ENCODE results near the gene SPNS2. TPM values are rescaled to one million over a fixed set of nuclear protein-coding genes. Genes with fewer than 3 reads are reported as not detected.
A peak's percentile ranks its signal among the peaks of the same experiment; 100 is the strongest.

The SPNS2 gene
- polyA plus RNA-seq, 3 donors: 0.23 to 0.33 TPM; not detected in 1

DNA sequence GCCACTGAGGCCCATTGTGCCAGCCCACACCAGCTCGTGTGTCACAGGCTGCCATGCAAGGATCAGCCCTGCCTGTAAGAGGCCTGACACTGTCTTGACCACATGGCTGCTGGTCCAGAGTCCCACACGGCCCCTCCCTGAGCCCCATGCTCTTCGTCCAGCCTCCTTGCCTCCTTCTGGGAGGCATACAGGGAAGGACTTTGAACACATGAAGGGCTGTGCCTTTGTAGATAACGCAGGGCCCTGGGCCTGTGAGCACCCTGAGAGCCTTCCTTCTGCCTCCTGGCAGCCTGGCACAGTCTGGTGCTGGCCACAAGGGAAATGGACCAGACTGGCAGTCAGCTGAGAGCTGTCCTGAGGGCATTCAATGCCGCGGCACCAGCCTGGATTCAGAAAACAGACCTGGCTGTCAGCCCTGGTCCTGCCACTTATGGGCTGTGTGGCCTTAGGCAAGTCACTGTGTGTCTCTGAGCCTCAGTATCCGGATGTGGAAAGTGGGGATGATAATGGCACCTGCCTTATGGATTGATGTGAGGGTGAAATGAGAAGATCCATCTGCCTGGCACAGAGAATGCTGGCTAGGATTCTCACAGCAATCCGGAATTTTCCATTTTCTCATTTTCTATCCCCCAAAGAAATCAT, 19.2 kb upstream of the SPNS2 start:
- no peaks in the 10 kb centered on the region for H3K9me3 ChIP-seq (replicated peaks in 1 of 2; ENCODE audit: control insufficient read depth in 1 of 2, insufficient read depth in 1 of 2, low read length in 2 of 2)
- Mint-ChIP-seq H3K9me3 (peaks cover 0 to 1% (median 0%) of the 10 kb centered on the region in 7 donors), H3K27ac (no peak overlapping the region), H3K4me1 (peaks cover 20% of the 10 kb centered on the region), H3K27me3 (ENCODE audit: low read depth in 3 of 3) (peaks cover 0 to 2% (median 0%) of the 10 kb centered on the region in 3 donors), H3K4me3 (no peak overlapping the region), H3K36me3 (peaks cover 0 to 12% of the 10 kb centered on the region in 2 donors)
- WGBS (ENCODE audit: insufficient coverage): 84% methylated on average over 7 of the region's 8 CpGs
- intact Hi-C loops (cut with micrococcal nuclease): no loop called here
- no peak overlapping the region for H2AFZ ChIP-seq (ENCODE audit: insufficient read depth, low read depth, low read length, poor library complexity, severe bottlenecking)
- no peaks in the 10 kb centered on the region for H3K27me3 ChIP-seq (ENCODE audit: control insufficient read depth in 2 of 2, insufficient read depth in 2 of 2, low read length in 2 of 2)
- no peaks in the 10 kb centered on the region for H4K20me1 ChIP-seq (ENCODE audit: insufficient read depth, low read length)
- H3K79me2 ChIP-seq (ENCODE audit: insufficient read depth, low read length): no peaks in the 10 kb centered on the region
- H3K4me1 ChIP-seq (ENCODE audit: control insufficient read depth in 1 of 2, insufficient read depth in 2 of 2, low read length in 2 of 2): peaks cover 16 to 17% of the 10 kb centered on the region in 2 donors
- H3K27ac ChIP-seq (ENCODE audit: low read depth in 1 of 2, low read length in 2 of 2): no peak overlapping the region
- no peak overlapping the region for H3K4me2 ChIP-seq (replicated peaks; ENCODE audit: extremely low read depth, low read length, poor library complexity, severe bottlenecking)
- H3K36me3 ChIP-seq (replicated peaks in 1 of 2; ENCODE audit: control insufficient read depth in 1 of 2, insufficient read depth in 2 of 2, low read length in 2 of 2): peaks cover 0 to under 1% of the 10 kb centered on the region in 2 donors
- no peak overlapping the region for H3K9ac ChIP-seq (ENCODE audit: insufficient read depth, low read length, poor library complexity, severe bottlenecking)
- DNase-seq: no peak
- H3K4me3 ChIP-seq (replicated peaks in 1 of 3; ENCODE audit: low read depth in 2 of 3, low read length in 3 of 3): no peak overlapping the region
- TF ChIP-seq, protein P1, sequence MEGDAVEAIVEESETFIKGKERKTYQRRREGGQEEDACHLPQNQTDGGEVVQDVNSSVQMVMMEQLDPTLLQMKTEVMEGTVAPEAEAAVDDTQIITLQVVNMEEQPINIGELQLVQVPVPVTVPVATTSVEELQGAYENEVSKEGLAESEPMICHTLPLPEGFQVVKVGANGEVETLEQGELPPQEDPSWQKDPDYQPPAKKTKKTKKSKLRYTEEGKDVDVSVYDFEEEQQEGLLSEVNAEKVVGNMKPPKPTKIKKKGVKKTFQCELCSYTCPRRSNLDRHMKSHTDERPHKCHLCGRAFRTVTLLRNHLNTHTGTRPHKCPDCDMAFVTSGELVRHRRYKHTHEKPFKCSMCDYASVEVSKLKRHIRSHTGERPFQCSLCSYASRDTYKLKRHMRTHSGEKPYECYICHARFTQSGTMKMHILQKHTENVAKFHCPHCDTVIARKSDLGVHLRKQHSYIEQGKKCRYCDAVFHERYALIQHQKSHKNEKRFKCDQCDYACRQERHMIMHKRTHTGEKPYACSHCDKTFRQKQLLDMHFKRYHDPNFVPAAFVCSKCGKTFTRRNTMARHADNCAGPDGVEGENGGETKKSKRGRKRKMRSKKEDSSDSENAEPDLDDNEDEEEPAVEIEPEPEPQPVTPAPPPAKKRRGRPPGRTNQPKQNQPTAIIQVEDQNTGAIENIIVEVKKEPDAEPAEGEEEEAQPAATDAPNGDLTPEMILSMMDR (IDR thresholded peaks at IDR 0.05): no peak

DNA sequence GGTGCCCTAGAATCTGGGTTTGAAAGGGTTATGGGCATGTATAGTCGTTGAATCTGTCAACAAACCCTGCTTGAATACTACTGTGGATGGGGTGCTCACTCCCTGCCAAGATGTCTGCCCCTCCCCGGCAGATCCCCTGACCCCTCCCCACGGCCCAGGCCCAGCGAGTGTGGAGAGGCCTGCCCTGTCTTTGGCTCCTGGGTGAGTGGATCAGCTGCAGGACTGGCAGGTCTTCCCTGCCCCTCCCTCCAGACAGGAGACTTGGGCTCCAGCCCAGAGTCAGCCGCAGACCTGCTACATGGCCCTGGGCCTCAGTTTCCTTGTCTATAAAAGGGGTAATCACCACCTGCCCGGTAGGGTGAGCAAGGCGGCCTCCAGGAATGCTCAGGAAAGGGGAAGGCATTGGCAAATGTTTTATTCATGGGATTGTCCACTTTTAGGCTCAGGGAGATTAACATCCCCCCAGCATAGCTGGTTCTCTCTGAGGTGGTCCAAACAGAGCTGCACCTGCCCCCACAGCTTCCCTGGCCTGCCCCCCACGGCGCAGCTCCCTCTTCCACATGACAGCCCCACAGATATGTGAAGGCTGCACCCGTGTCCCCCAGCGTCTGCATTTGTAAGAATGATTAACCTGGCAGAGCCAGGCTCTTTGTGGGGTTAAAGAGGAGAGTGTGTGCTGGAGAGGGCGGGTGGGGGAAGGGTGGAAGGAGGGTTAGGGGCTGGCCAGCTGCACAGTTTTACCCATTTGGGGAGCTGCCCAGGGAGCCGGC, 18.5 kb upstream of the SPNS2 start:
- Mint-ChIP-seq H3K9me3 (peaks cover 0 to 1% (median 0%) of the 10 kb centered on the region in 7 donors), H3K36me3 (peaks cover 0 to 11% of the 10 kb centered on the region in 2 donors), H3K27ac (no peak overlapping the region), H3K27me3 (ENCODE audit: low read depth in 3 of 3) (peaks cover 0 to under 1% (median 0%) of the 10 kb centered on the region in 3 donors), H3K4me3 (peak overlapping the region in 1 of 2 donors; percentile 78), H3K4me1 (peaks cover 25% of the 10 kb centered on the region)
- Histone ChIP-seq H4K20me1 (ENCODE audit: insufficient read depth, low read length) (no peaks in the 10 kb centered on the region), H3K4me2 (replicated peaks; ENCODE audit: extremely low read depth, low read length, poor library complexity, severe bottlenecking) (peak overlapping the region; percentile 52), H3K79me2 (ENCODE audit: insufficient read depth, low read length) (no peaks in the 10 kb centered on the region), H3K4me3 (replicated peaks in 1 of 3; ENCODE audit: low read depth in 2 of 3, low read length in 3 of 3) (peak overlapping the region in 1 of 3 experiments; percentile 51), H3K27me3 (ENCODE audit: control insufficient read depth in 2 of 2, insufficient read depth in 2 of 2, low read length in 2 of 2) (no peaks in the 10 kb centered on the region), H3K36me3 (replicated peaks in 1 of 2; ENCODE audit: control insufficient read depth in 1 of 2, insufficient read depth in 2 of 2, low read length in 2 of 2) (no peaks in the 10 kb centered on the region), H2AFZ (ENCODE audit: insufficient read depth, low read depth, low read length, poor library complexity, severe bottlenecking) (peak overlapping the region; percentile 89), H3K27ac (ENCODE audit: low read depth in 1 of 2, low read length in 2 of 2) (no peak overlapping the region), H3K9me3 (replicated peaks in 1 of 2; ENCODE audit: control insufficient read depth in 1 of 2, insufficient read depth in 1 of 2, low read length in 2 of 2) (no peaks in the 10 kb centered on the region), H3K9ac (ENCODE audit: insufficient read depth, low read length, poor library complexity, severe bottlenecking) (no peak overlapping the region), H3K4me1 (ENCODE audit: control insufficient read depth in 1 of 2, insufficient read depth in 2 of 2, low read length in 2 of 2) (peaks cover 16 to 17% of the 10 kb centered on the region in 2 donors)
- intact Hi-C loops (cut with micrococcal nuclease): no loop called here
- WGBS (ENCODE audit: insufficient coverage): 0% methylated on average over 3 of the region's 13 CpGs
- TF ChIP-seq, protein P1 (IDR thresholded peaks at IDR 0.05): no peak
- no peak for DNase-seq
